ENCODE results near the gene FARP1.

Gene FARP1

GRCh38 chr13:98175043-98175442 is 32.1 kb downstream of the FARP1 start:
- DNase-seq (ENCODE audit: low read depth in 2 of 2), result no peak

GRCh38 chr13:98175823-98176222 is 32.9 kb downstream of the FARP1 start:
- no peak for DNase-seq (ENCODE audit: low read depth in 2 of 2)

- DNase-seq (ENCODE audit: low read depth in 2 of 2), result no peak
Measured at GRCh38 chr13:98176777-98177608, 34.1 kb downstream of the FARP1 start, which contains the start of gene RNF113B. Gene RNF113B, minus strand, starts transcription at chr13:98177269. Its CDS starts 33 bp downstream, at chr13:98177236.

- DNase-seq (ENCODE audit: low read depth in 2 of 2), result no peak
Measured at GRCh38 chr13:98180092-98180491, 37.2 kb downstream of the FARP1 start.

GRCh38 chr13:98181111-98181815 is 38.4 kb downstream of the FARP1 start:
- DNase-seq (ENCODE audit: low read depth in 2 of 2), result no peak

GRCh38 chr13:98182153-98182552 is 39.3 kb downstream of the FARP1 start:
- DNase-seq (ENCODE audit: low read depth in 2 of 2), result no peak

GRCh38 chr13:98182589-98182988 is 39.7 kb downstream of the FARP1 start:
- DNase-seq (ENCODE audit: low read depth in 2 of 2), result no peak

- DNase-seq (ENCODE audit: low read depth in 2 of 2), result no peak
Measured at GRCh38 chr13:98184792-98185191, 41.9 kb downstream of the FARP1 start.

- DNase-seq (ENCODE audit: low read depth in 2 of 2), result no peak
Measured at GRCh38 chr13:98187155-98187964, 44.5 kb downstream of the FARP1 start.

- no peak for DNase-seq (ENCODE audit: low read depth in 2 of 2)
Measured at GRCh38 chr13:98187965-98188261, 45.0 kb downstream of the FARP1 start.

- no peak for DNase-seq (ENCODE audit: low read depth in 2 of 2)
Measured at GRCh38 chr13:98188544-98189166, 45.8 kb downstream of the FARP1 start.

- no peak for DNase-seq (ENCODE audit: low read depth in 2 of 2)
Measured at GRCh38 chr13:98189841-98190505, 47.1 kb downstream of the FARP1 start.

GRCh38 chr13:98190889-98191444 is 48.1 kb downstream of the FARP1 start:
- no peak for DNase-seq (ENCODE audit: low read depth in 2 of 2)

GRCh38 chr13:98192008-98192407 is 49.1 kb downstream of the FARP1 start:
- DNase-seq (ENCODE audit: low read depth in 2 of 2), result no peak

- DNase-seq (ENCODE audit: low read depth in 2 of 2), result no peak
Measured at GRCh38 chr13:98195054-98195791, 52.3 kb downstream of the FARP1 start.

GRCh38 chr13:98198683-98199082 is 55.8 kb downstream of the FARP1 start:
- DNase-seq (ENCODE audit: low read depth in 2 of 2), result no peak

- no peak for DNase-seq (ENCODE audit: low read depth in 2 of 2)
Measured at GRCh38 chr13:98199480-98199879, 56.6 kb downstream of the FARP1 start.

- DNase-seq (ENCODE audit: low read depth in 2 of 2), result no peak
Measured at GRCh38 chr13:98200211-98200878, 57.5 kb downstream of the FARP1 start.

GRCh38 chr13:98201189-98201588 is 58.3 kb downstream of the FARP1 start:
- no peak for DNase-seq (ENCODE audit: low read depth in 2 of 2)

- no peak for DNase-seq (ENCODE audit: low read depth in 2 of 2)
Measured at GRCh38 chr13:98201984-98202383, 59.1 kb downstream of the FARP1 start.

Measured in stimulated activated CD4-positive, alpha-beta T cell treated with anti-CD3 and anti-CD28 coated beads, Interleukin-1b, Interleukin-23, amount 100 ng/mL, for 4 hours (primary cell).